Astrocyte (in vitro differentiated cells and primary cell): ENCODE results near the gene IKBKG.

Experiments used
- CTCF ChIP-seq: IDR thresholded peaks from 2 replicates; pipeline ENCODE4 v1.5.1; 2011; ENCODE audit warnings: low read depth, mild to moderate bottlenecking, inconsistent platforms, low read length, moderate library complexity; ENCODE audit not compliant: insufficient read depth
- EZH2 ChIP-seq: IDR thresholded peaks from 2 replicates; pipeline ENCODE4 v1.6.1; 2012; ENCODE audit warnings: mild to moderate bottlenecking, low read length, inconsistent platforms; ENCODE audit not compliant: insufficient read depth

- no peak for TF ChIP-seq CTCF
- TF ChIP-seq EZH2 = no peak
These were observed 39.1 kb upstream of the IKBKG start for GRCh38 chrX:154508384-154508745.
